ENCODE data around the gene OXTR. TPM values are rescaled to one million over a fixed set of nuclear protein-coding genes. Genes with fewer than 3 reads are reported as not detected.

Gene OXTR
- total RNA-seq: 0.17 and 0.65 TPM in 2 replicates

DNA sequence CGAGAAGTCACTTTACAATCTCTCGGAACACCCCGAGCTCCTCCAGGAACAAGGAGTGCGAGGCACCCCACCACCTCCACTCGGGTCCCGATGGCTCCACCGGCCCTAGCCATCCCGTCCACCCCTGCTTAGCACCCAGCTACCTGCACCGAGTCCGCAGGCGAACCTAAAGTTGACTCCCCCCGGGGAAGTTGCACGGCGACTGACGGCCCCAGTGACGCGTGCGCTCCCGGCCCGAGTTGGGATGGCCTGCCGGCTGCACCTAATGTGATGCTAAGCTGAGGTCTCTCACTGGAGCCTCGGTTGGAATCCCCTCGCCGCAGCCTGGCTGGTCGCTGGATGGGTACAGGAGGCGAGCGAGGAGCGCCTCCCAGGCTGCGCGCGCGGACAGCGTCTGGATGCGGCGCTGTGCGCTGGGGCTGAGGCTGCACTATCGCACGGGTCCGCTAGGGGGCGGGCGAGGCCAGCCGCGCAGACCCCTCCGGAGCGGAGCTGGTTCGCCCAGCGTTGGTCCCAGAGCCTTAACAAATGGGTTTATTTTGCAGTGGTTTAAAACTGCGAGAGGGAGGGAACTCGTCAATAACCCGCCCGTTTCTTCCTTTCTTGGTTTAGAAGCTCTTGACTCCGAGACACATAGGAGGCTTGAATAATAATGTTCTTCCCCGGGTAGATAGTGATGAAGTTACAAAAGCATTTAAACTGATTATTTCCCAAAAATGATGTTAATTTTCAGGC is at the start of gene OXTR:
OXTR (minus strand) TSS at position 526 of the 735 bp plus-strand sequence. CDS start 1,426 bp downstream, outside the sequence.

DNA sequence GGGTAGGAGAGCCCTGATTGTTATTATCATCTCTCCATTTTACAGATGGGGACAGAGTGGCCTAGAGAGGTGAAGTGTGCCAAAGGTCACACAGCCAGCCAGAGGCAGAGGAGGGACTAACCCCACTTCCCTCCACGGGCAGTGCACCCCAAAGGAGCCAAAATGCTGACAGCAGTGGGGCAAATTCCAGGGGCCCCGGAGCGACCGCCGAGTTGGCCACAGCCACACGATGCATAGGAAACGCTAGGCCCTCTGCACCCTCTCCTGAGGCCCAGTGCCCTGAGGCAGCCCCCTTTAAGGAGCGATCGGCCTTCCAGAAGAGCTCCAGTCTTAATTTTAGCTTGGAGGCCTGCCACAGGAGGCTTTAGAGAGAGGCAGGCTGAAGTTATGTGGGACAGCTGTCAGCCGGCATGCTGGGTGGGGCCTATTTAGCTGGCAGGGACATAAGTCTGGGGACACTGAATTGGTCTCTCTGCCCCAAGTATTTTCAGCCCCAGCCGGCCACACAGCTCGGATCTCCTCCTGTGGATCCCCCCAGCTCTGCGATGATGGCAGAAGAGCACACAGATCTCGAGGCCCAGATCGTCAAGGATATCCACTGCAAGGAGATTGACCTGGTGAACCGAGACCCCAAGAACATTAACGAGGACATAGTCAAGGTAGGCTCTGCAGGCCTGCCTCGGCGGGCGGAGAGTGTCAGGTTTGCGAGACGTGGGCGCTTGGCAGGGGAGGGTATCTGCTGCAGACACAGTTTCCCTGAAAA is 35.9 kb downstream of the OXTR start, which contains the start of gene CAV3:
CAV3 (plus strand) TSS at position 471 of the 763 bp plus-strand sequence; CDS start at position 546, 75 bp downstream.

Other genes with a start within 250 kb of the OXTR start
- 0.76 and 1.2 TPM in 2 replicates for gene SSUH2, start 124.8 kb downstream of the OXTR start, total RNA-seq
- gene CAV3, start 35.8 kb downstream of the OXTR start, total RNA-seq: not detected in 2 replicates
- gene RAD18, start 193.9 kb upstream of the OXTR start, total RNA-seq: 6.2 and 6.8 TPM in 2 replicates